GM20000 (cell line): ENCODE results near the gene LAMA4.
"Not testable (repeated sequence)": the region's sequence is repeated elsewhere in the genome, so short reads cannot be mapped to it uniquely, and the experiment has no call there.

ENCODE experiments used
- DNase-seq: peaks from one replicate; pipeline ENCODE4 v3.0.0; 2012; ENCODE audit warnings: low spot score
- TF ChIP-seq, protein P1 (sequence below): IDR thresholded peaks from 2 replicates; pipeline ENCODE4 v1.5.1; 2012; ENCODE audit warnings: mild to moderate bottlenecking, control low read depth; ENCODE audit errors: extremely low read depth, missing control alignments

Gene LAMA4

DNA sequence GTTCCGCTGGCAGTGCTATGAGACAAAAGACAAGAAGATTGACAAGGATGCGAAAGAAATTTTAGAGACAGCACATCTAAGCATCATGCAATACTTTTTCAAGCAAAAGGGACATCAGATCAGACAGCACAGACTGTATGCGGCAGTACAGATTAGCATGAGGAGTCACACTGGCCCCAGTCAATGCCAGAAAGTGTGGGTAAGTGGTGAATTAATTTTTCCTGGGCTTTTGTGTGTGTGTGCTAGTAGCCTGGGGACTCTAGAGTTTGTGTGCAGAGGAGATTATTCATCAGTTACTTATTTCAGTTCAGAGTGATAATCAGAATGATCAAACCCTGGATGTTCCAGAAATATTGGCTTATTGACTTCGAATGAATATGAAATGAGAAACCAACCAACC lies 47.2 kb downstream of the LAMA4 start:
- no peak for DNase-seq
- TF ChIP-seq, protein P1, sequence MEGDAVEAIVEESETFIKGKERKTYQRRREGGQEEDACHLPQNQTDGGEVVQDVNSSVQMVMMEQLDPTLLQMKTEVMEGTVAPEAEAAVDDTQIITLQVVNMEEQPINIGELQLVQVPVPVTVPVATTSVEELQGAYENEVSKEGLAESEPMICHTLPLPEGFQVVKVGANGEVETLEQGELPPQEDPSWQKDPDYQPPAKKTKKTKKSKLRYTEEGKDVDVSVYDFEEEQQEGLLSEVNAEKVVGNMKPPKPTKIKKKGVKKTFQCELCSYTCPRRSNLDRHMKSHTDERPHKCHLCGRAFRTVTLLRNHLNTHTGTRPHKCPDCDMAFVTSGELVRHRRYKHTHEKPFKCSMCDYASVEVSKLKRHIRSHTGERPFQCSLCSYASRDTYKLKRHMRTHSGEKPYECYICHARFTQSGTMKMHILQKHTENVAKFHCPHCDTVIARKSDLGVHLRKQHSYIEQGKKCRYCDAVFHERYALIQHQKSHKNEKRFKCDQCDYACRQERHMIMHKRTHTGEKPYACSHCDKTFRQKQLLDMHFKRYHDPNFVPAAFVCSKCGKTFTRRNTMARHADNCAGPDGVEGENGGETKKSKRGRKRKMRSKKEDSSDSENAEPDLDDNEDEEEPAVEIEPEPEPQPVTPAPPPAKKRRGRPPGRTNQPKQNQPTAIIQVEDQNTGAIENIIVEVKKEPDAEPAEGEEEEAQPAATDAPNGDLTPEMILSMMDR: no peak

DNA sequence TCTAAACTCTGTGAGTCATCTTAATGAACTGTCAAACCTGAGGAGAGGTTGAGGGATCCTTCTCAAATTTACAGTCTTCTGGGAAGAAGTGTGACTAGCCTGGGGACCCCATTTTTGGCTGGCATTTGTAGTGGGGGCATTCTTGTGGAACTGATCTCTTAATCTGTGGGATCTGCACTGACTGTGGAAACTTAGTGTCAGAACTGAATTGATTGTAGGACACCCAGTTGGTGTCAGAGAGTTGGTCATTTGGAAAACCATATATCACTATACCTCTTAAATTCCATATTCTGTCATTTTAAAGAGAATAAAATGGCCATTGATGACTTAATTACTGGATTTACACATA lies 48.3 kb downstream of the LAMA4 start:
- TF ChIP-seq, protein P1: no peak
- no peak for DNase-seq

DNA sequence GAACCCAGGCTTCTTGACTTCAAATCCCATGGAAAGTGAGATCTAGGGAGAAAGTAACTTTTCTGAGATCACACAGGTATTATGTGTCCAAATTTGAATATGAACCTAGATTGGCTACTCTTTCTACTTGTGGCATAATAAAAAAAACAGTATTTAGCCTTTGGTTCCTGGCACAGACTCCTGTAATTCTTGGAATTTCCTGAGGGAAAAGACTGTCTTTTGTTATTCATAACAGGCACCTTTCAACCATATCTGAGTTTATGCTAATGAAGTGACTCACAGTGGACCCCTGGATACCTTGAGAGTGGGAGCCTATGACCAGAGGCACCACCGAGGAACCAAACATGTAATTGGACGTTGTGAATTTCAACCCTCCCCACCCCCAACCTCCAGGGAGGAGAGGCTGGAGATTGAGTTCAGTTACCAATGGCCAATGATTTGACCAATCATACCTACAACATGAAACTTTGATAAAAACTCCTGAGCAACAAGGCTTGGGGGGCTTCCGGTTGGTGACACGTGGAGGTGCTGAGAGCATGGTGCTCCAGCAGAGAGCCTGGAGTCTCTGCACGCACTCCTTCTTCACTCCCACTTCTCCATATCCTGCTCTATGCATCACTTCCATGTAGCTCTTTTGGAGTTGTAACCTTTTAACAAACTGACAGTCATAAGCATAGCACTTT lies 48.8 kb downstream of the LAMA4 start:
- no peak for DNase-seq
- TF ChIP-seq, protein P1: no peak

DNA sequence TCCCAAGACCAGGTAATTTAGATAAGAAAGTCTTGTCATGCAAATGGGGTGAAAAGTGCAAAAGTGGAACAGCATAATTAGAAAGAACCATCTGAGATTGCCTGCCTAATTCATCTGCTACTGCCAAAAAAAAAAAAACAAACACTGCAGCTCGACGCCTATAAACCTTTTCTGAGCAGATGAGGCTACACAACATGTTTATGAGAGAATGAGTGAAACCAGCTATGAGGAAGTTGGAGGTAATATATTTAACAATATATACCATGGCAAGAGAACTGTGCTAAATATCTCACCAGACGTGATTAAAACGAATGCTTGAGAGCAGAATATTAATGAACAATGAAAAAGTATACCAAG lies 50.0 kb downstream of the LAMA4 start:
- DNase-seq: no peak
- TF ChIP-seq, protein P1: no peak

DNA sequence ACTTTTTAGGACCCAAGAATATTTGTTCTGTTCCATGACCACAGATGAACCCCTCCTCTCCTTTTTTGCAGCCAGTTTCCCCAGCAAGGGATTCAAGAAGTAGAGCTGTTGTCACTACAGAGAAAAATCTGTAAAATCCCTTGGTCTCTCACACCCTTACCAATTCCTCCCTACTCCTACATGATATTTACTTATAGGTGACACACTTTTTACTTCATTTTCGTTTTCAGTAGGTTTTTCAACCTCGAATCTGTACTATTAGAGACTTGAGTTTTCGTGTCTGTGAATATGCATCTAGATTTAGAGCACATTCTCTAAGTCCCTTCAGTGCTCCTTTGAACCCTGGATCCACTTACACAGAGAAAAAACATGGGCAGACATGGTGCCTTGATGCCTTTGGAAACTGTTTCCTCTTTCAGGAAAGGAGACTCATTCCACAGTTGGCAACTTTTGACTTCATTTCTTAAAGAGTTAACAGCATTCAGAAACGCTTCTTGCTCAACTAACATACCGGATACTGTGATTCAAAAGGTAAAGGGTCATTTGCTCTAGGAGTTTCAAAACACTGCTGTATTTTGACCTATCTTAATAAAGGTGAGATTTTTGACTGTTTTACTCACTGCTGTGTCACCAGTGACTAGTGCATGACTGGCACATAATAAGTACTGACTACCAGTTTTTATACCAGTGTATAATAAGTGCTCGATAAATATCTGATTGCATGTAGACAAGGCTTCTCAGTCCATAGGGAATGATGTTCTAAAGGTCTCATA lies 50.6 kb downstream of the LAMA4 start:
- DNase-seq: no peak
- TF ChIP-seq, protein P1: no peak

DNA sequence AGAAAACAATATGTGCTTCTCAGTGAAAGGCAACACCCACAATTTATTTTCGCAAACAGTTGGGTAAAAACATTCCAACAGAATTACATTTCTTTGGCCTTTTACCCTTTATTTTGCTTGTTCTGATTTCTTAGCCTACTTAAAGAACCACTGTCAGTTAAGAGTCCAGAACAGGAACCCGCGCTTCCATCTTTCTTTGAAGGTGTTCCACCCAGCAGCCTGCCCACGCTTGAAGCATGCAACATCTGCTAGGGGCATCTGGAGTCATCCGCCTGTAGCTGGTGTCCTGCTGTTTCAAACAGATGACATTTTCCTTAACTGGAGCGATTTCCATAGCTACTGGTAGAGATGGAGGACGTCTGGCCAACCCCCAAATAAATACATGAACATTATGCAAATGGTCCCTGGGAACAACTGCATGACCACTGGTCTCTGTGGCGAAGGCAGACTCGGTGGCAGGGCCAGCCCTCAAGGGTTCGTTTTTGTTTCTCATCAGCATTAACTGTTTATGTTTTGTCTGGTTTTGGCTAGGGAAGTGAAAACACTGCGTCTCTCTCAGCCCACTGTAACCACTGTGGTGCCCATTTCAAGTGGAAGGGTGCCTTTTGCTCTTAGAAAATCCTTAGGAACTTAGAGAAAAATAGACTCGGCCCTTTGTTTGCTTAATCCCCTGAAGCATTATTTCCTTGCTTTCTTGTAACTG lies 51.6 kb downstream of the LAMA4 start:
- TF ChIP-seq, protein P1: no peak
- peak; percentile 15 for DNase-seq

DNA sequence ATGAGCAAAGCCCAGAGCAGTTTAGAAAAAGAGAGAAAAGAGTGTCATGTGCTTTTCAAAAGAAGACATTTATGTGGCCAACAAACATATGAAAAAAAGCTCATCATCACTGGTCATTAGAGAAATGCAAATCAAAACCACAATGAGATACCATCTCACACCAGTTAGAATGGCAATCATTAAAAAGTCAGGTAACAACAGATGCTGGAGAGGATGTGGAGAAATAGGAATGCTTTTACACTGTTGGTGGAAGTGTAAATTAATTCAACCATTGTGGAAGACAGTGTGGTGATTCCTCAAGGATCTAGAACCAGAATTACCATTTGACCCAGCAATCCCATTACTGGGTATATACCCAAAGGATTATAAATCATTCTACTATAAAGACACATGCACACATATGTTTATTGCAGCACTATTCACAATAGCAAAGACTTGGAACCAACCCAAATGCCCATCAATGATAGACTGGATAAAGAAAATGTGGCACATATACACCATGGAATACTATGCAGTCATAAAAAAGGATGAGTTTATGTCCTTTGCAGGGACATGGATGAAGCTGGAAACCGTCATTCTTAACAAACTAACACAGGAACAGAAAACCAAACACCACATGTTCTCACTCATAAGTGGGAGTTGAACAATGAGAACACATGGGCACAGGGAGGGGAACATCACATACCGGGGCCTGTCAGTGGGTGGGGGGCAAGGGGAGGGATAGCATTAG lies 54.0 kb downstream of the LAMA4 start:
- DNase-seq: not testable (repeated sequence)
